A549 (cell line): ENCODE data around the gene TGDS.
A peak's percentile ranks its signal among the peaks of the same experiment; 100 is the strongest.

Source experiments
- CTCF ChIP-seq: fragments of >200 bp; sonication (Bioruptor Twin); formaldehyde crosslinking; IDR thresholded peaks from 3 replicates; pipeline ENCODE4 v1.5.1; 2016
- POLR2A ChIP-seq: IDR thresholded peaks from 2 replicates; pipeline ENCODE4 v1.6.1; 2012; ENCODE audit warnings: mild to moderate bottlenecking, low read length
- RAD21 ChIP-seq, 2 experiments: fragments of >200 bp in 1 of 2; sonication (Bioruptor Twin) in 1 of 2; formaldehyde crosslinking in 1 of 2; IDR thresholded peaks in 1 of 2; conservative IDR thresholded peaks in 1 of 2; 2 replicates in 1 of 2; 3 replicates in 1 of 2; pipeline ENCODE4 v1.6.1; 2012 to 2018; ENCODE audit warnings: inconsistent platforms in 1 of 2
- RARB ChIP-seq: fragments of 250-450 bp; sonication (Bioruptor Pico); IDR thresholded peaks from 2 replicates; pipeline ENCODE4 v1.8.0; 2021; ENCODE audit warnings: mild to moderate bottlenecking, moderate library complexity
- TF ChIP-seq, protein P1 (sequence below): IDR thresholded peaks from 2 replicates; pipeline ENCODE4 v1.6.1; 2012

- TF ChIP-seq CTCF (no peak), RARB (CRISPR knock-in tag) (no peak), RAD21 (conservative IDR thresholded peaks at IDR 0.05 in 1 of 2, IDR thresholded peaks at IDR 0.05 in 1 of 2) (no peak), POLR2A (peak; percentile 61)
- TF ChIP-seq, protein P1, sequence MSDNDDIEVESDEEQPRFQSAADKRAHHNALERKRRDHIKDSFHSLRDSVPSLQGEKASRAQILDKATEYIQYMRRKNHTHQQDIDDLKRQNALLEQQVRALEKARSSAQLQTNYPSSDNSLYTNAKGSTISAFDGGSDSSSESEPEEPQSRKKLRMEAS, result peak; percentile 99
Measured at GRCh38 chr13:94601446-94602431, 5.8 kb upstream of the TGDS start, which contains the start of gene GPR180.
